WTC11 (cell line): ENCODE results near the gene ADAM12. TPM values are rescaled to one million over a fixed set of nuclear protein-coding genes. Genes with fewer than 3 reads are reported as not detected.

Experiments used
- ATAC-seq: fragments of 200-7000 bp; cut with Tn5 transposase; 2 replicates; pipeline ENCODE4 v1.10.0; 2021; ENCODE audit warnings: mild to moderate bottlenecking, moderate library complexity
- CTCF ChIA-PET: fragments of 300-600 bp; sonication (Branson Sonifier 250); formaldehyde crosslinking; loops from one replicate; lab custom pipeline; 2021; ENCODE audit warnings: antibody characterized with exemption; lab: Charles Lee
- POLR2A ChIA-PET: fragments of 350-600 bp; sonication (Branson Sonifier 250); formaldehyde crosslinking; loops from one replicate; lab custom pipeline; 2021; ENCODE audit warnings: antibody characterized with exemption; lab: Charles Lee
- DNase-seq: peaks from one replicate; pipeline ENCODE4 v3.0.0; 2021; ENCODE audit warnings: low spot score
- H3K27ac Mint-ChIP-seq: 2 replicates; pipeline ENCODE4 v1.8.0; 2021; ENCODE audit warnings: mixed read lengths
- H3K27me3 Mint-ChIP-seq: 2 replicates; pipeline ENCODE4 v1.8.0; 2021; ENCODE audit warnings: low read depth, mild to moderate bottlenecking, moderate library complexity, mixed read lengths
- H3K36me3 Mint-ChIP-seq: 2 replicates; pipeline ENCODE4 v1.8.0; 2021; ENCODE audit warnings: mixed read lengths
- H3K4me1 Mint-ChIP-seq: 2 replicates; pipeline ENCODE4 v1.8.0; 2022; ENCODE audit warnings: mixed read lengths
- H3K4me3 Mint-ChIP-seq: 2 replicates; pipeline ENCODE4 v1.8.0; 2021; ENCODE audit warnings: mild to moderate bottlenecking, moderate library complexity, mixed read lengths
- H3K9me3 Mint-ChIP-seq: 2 replicates; pipeline ENCODE4 v1.8.0; 2021; ENCODE audit warnings: mixed read lengths
- ESRRA ChIP-seq: sonication (generic); formaldehyde crosslinking; IDR thresholded peaks from 2 replicates; pipeline ENCODE4 v1.8.1; 2022; ENCODE audit warnings: mild to moderate bottlenecking, missing genetic modification reagents, borderline replicate concordance
- ETV6 ChIP-seq: sonication (generic); formaldehyde crosslinking; IDR thresholded peaks from 2 replicates; pipeline ENCODE4 v1.8.1; 2022; ENCODE audit warnings: mild to moderate bottlenecking, missing genetic modification reagents
- FOXJ3 ChIP-seq: sonication (generic); formaldehyde crosslinking; IDR thresholded peaks from 2 replicates; pipeline ENCODE4 v1.9.0; 2021; ENCODE audit warnings: missing genetic modification reagents, mild to moderate bottlenecking, borderline replicate concordance
- GABPB1 ChIP-seq: sonication (generic); formaldehyde crosslinking; IDR thresholded peaks from 2 replicates; pipeline ENCODE4 v1.8.1; 2023; ENCODE audit warnings: mild to moderate bottlenecking, missing genetic modification reagents
- IRF1 ChIP-seq: sonication (generic); formaldehyde crosslinking; IDR thresholded peaks from 2 replicates; pipeline ENCODE4 v1.8.0; 2023; ENCODE audit warnings: missing genetic modification reagents
- IRF2 ChIP-seq: sonication (generic); formaldehyde crosslinking; IDR thresholded peaks from 2 replicates; pipeline ENCODE4 v1.8.0; 2022; ENCODE audit warnings: low read depth, missing genetic modification reagents, borderline replicate concordance
- MAX ChIP-seq: sonication (generic); formaldehyde crosslinking; IDR thresholded peaks from 2 replicates; pipeline ENCODE4 v1.8.0; 2022; ENCODE audit warnings: mild to moderate bottlenecking, missing genetic modification reagents
- MLX ChIP-seq: sonication (generic); formaldehyde crosslinking; IDR thresholded peaks from 2 replicates; pipeline ENCODE4 v1.8.1; 2023; ENCODE audit warnings: mild to moderate bottlenecking, missing genetic modification reagents, moderate library complexity
- MYBL2 ChIP-seq: sonication (generic); formaldehyde crosslinking; IDR thresholded peaks from 2 replicates; pipeline ENCODE4 v1.8.1; 2023; ENCODE audit warnings: mild to moderate bottlenecking, moderate library complexity, missing genetic modification reagents
- NFATC4 ChIP-seq: fragments of 250-450 bp; sonication (Bioruptor Pico); IDR thresholded peaks from 2 replicates; pipeline ENCODE4 v1.9.0; 2021; ENCODE audit warnings: mild to moderate bottlenecking
- NFYB ChIP-seq: sonication (generic); formaldehyde crosslinking; conservative IDR thresholded peaks from 2 replicates; pipeline ENCODE4 v1.8.0; 2022; ENCODE audit warnings: low read depth, missing genetic modification reagents
- OVOL2 ChIP-seq: fragments of 250-450 bp; sonication (Bioruptor Pico); IDR thresholded peaks from 2 replicates; pipeline ENCODE4 v1.9.0; 2021; ENCODE audit warnings: mild to moderate bottlenecking, borderline replicate concordance
- PRDM15 ChIP-seq: sonication (generic); formaldehyde crosslinking; IDR thresholded peaks from 2 replicates; pipeline ENCODE4 v1.8.0; 2022; ENCODE audit warnings: missing genetic modification reagents
- PRRX2 ChIP-seq: fragments of 250-450 bp; sonication (Bioruptor Pico); IDR thresholded peaks from 2 replicates; pipeline ENCODE4 v1.8.0; 2021; ENCODE audit warnings: mild to moderate bottlenecking
- RORB ChIP-seq: fragments of 250-450 bp; sonication (Bioruptor Pico); IDR thresholded peaks from 2 replicates; pipeline ENCODE4 v1.9.0; 2021; ENCODE audit warnings: mild to moderate bottlenecking
- STAT6 ChIP-seq: sonication (generic); formaldehyde crosslinking; conservative IDR thresholded peaks from 2 replicates; pipeline ENCODE4 v1.8.1; 2023; ENCODE audit warnings: mild to moderate bottlenecking, low read depth, missing genetic modification reagents, moderate library complexity
- TP53 ChIP-seq: sonication (generic); formaldehyde crosslinking; IDR thresholded peaks from 2 replicates; pipeline ENCODE4 v1.8.1; 2023; ENCODE audit warnings: mild to moderate bottlenecking, missing genetic modification reagents
- ZNF317 ChIP-seq: sonication (generic); formaldehyde crosslinking; IDR thresholded peaks from 2 replicates; pipeline ENCODE4 v1.8.1; 2023; ENCODE audit warnings: low read depth, mild to moderate bottlenecking, moderate library complexity, missing genetic modification reagents, borderline replicate concordance
- ZNF396 ChIP-seq: fragments of 250-450 bp; sonication (Bioruptor Pico); IDR thresholded peaks from 2 replicates; pipeline ENCODE4 v1.8.0; 2021; ENCODE audit warnings: mild to moderate bottlenecking, moderate library complexity, borderline replicate concordance
- ZNF671 ChIP-seq: fragments of 250-450 bp; sonication (Bioruptor Pico); IDR thresholded peaks from 2 replicates; pipeline ENCODE4 v1.8.0; 2021; ENCODE audit warnings: mild to moderate bottlenecking
- total RNA-seq: library from RNA; stranded (reverse); gene quantifications from 3 replicates; pipeline ENCODE4 v1.2.3, GENCODE V29; 2021

The ADAM12 gene
- total RNA-seq, 1 experiment from 2014 or later: 0.22 TPM

GRCh38 chr10:126252884-126253610 is 135.2 kb downstream of the ADAM12 start:
- Mint-ChIP-seq H3K27me3 (no peaks in the 10 kb centered on the region), H3K36me3 (peaks cover 7% of the 10 kb centered on the region; the same call in 1 of the 2 replicates), H3K4me3 (no peak overlapping the region), H3K4me1 (peaks cover 6% of the 10 kb centered on the region), H3K9me3 (peaks cover 18% of the 10 kb centered on the region), H3K27ac (no peak overlapping the region)
- POLR2A ChIA-PET: no interaction called here
- DNase-seq (no peak), ATAC-seq (no peak)
- TF ChIP-seq ESRRA (no peak), FOXJ3 (no peak), OVOL2 (no peak), PRRX2 (CRISPR knock-in tag) (no peak), STAT6 (CRISPR knock-in tag) (no peak), NFATC4 (CRISPR knock-in tag) (no peak), ZNF396 (no peak), RORB (CRISPR knock-in tag) (no peak), ZNF671 (CRISPR knock-in tag) (no peak), GABPB1 (CRISPR knock-in tag) (no peak), ZNF317 (no peak), NFYB (CRISPR knock-in tag) (no peak), MAX (CRISPR knock-in tag) (no peak), MLX (no peak), PRDM15 (no peak), TP53 (CRISPR knock-in tag) (no peak), IRF2 (CRISPR knock-in tag) (no peak), IRF1 (CRISPR knock-in tag) (no peak), ETV6 (CRISPR knock-in tag) (no peak), MYBL2 (no peak)
- CTCF ChIA-PET: interaction anchor here (0.6 kb wide), 1 partner anchor 155 kb away, joined by 4 read pairs; no protein-coding TSS in a partner anchor
